ENCODE results near the gene SSH2. TPM values are rescaled to one million over a fixed set of nuclear protein-coding genes. Genes with fewer than 3 reads are reported as not detected.

The SSH2 gene
- total RNA-seq, 1 donor from 2014 or later: 72.0 TPM

DNA sequence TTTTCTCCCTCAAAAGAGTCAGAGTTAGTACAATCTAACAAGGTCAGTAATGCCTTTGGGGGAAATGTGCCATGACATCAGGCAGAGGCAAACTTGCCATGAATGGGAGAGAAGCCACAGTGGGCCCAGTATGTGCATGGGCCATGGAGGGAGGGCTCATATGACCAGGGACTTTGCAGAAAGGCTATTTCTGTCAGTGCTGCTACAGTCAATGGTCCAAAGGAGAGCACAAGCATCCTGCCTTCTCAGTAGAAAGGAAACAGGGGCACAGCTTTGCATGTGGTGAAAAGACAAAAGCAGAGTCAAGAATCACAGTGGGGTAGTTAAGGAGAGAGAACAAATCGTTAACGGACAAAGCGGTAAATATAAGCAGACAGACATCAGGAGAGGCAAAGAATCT, 296.1 kb downstream of the SSH2 start:
- TF ChIP-seq, protein P1, sequence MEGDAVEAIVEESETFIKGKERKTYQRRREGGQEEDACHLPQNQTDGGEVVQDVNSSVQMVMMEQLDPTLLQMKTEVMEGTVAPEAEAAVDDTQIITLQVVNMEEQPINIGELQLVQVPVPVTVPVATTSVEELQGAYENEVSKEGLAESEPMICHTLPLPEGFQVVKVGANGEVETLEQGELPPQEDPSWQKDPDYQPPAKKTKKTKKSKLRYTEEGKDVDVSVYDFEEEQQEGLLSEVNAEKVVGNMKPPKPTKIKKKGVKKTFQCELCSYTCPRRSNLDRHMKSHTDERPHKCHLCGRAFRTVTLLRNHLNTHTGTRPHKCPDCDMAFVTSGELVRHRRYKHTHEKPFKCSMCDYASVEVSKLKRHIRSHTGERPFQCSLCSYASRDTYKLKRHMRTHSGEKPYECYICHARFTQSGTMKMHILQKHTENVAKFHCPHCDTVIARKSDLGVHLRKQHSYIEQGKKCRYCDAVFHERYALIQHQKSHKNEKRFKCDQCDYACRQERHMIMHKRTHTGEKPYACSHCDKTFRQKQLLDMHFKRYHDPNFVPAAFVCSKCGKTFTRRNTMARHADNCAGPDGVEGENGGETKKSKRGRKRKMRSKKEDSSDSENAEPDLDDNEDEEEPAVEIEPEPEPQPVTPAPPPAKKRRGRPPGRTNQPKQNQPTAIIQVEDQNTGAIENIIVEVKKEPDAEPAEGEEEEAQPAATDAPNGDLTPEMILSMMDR (IDR thresholded peaks at IDR 0.05): no peak
- ATAC-seq (no peak), DNase-seq (no peak)
- H3K4me3 ChIP-seq: no peak overlapping the region
- no peaks in the 10 kb centered on the region for H3K9me3 ChIP-seq
- intact Hi-C loops (cut with DNase I): loop anchor here (10.0 kb wide), 1 partner anchor 141 kb away; no protein-coding TSS in a partner anchor
- peaks cover under 1% of the 10 kb centered on the region for H3K4me1 ChIP-seq
- peaks cover 79% of the 10 kb centered on the region for H3K36me3 ChIP-seq
- H3K27me3 ChIP-seq: no peaks in the 10 kb centered on the region
- H3K27ac ChIP-seq: no peak overlapping the region

DNA sequence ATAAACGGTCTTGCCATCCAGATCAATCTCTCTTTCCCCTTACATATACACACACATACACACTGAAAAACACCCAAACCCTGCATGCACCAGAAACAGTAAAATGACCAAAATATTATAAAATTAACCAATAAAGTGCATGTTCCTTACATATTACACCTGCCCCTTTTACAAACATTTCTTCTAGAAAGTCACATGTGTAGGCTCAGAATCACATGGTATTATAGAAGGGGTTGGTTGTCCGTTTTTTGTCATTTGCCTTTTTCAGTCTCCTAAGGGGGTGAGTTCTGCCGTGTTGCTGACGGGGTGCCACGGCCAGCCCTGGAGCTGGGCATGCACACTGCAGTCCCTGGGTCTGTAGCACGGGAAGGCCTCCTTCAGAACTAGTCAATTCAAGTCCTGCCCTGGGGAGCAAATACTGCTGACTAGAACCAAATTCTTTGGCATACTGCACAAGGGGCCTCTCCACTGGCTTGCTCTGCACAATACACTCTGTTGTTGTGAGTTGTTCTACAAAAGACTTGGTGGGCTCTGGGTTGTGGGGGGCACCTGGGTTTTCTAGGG, 299.3 kb downstream of the SSH2 start:
- ATAC-seq: no peak
- intact Hi-C loops (cut with DNase I): loop anchor here (10.0 kb wide), 1 partner anchor 144 kb away; no protein-coding TSS in a partner anchor

DNA sequence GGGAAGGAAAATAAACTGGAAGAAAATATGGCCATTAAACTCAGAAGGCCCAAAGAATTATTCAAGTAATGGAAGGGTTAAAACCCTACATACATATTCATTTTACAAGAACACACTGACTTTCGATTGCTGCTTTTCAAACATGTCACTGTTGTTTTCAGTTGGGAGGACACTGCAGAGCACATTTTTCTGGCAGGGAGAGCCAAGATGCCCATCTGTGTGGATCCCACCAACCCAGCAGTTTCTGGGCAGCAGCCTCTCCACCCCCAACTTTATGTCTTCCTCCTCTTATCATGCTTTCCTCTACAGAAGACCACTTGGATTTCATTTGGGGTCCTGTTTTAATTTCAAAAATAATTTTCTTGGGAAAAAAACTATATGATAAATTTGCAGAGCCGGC, 300.2 kb downstream of the SSH2 start:
- no peaks in the 10 kb centered on the region for H3K4me1 ChIP-seq
- TF ChIP-seq, protein P1 (IDR thresholded peaks at IDR 0.05): no peak

More for the DNA sequence above, 299.3 kb downstream of the SSH2 start:
- TF ChIP-seq, protein P1 (IDR thresholded peaks at IDR 0.05): no peak
- Histone ChIP-seq H3K4me3 (no peak overlapping the region), H3K27me3 (no peaks in the 10 kb centered on the region), H3K36me3 (peaks cover 71% of the 10 kb centered on the region), H3K27ac (no peak overlapping the region), H3K9me3 (no peaks in the 10 kb centered on the region), H3K4me1 (no peaks in the 10 kb centered on the region)
- no peak for DNase-seq

DNA sequence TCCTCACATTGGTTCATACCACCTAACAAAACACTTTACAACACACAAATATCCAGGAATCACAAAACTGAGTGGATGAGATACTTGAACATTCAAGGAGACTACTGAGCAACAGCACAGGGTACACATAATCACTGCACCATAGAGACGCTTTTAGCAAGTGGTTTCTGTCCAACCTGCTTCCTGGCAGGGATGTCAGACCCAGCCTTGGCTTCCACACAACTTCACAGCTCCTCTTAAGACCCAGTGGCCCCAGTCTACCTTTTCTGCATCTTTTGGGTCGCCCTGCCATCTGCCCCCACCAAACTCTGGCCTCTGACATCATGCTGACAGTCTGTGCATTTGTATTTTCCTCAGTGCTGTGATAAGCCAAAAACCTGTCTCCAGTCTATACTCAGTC, 301.4 kb downstream of the SSH2 start:
- DNase-seq: no peak
- peaks cover 50% of the 10 kb centered on the region for H3K36me3 ChIP-seq
- no peaks in the 10 kb centered on the region for H3K9me3 ChIP-seq
- H3K4me3 ChIP-seq: no peak overlapping the region
- H3K4me1 ChIP-seq: no peaks in the 10 kb centered on the region
- no peaks in the 10 kb centered on the region for H3K27me3 ChIP-seq
- ATAC-seq: no peak
- intact Hi-C loops (cut with DNase I): no loop called here
- H3K27ac ChIP-seq: no peak overlapping the region
- TF ChIP-seq, protein P1 (IDR thresholded peaks at IDR 0.05): no peak

More for the DNA sequence above, 300.2 kb downstream of the SSH2 start:
- H3K27ac ChIP-seq: no peak overlapping the region
- H3K27me3 ChIP-seq: no peaks in the 10 kb centered on the region
- H3K9me3 ChIP-seq: no peaks in the 10 kb centered on the region
- DNase-seq (no peak), ATAC-seq (no peak)
- H3K36me3 ChIP-seq: peaks cover 62% of the 10 kb centered on the region
- H3K4me3 ChIP-seq: no peak overlapping the region
- intact Hi-C loops (cut with DNase I): loop anchor here (10.0 kb wide), 1 partner anchor 145 kb away; no protein-coding TSS in a partner anchor

DNA sequence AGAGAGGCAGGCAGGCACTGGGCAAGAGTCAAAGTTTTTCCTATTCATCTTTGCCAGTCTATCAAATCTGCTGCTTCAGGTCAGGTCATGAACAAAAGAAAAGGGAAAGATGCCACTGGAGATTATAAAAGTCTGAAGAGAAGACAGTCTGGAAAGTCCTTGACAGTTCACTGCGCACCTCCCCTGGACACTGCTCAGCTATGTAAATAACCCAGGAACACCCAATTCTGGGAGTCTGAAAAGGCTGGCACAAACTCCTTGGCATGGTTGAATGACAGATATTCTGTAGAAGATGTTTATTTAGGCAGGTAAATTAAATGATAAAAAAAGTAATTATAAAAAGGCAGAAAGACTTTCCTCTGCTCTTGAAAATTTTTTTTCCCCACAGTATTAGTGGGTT, 302.1 kb downstream of the SSH2 start:
- ATAC-seq (no peak), DNase-seq (no peak)
- Histone ChIP-seq H3K36me3 (peaks cover 43% of the 10 kb centered on the region), H3K27ac (no peak overlapping the region), H3K4me3 (no peak overlapping the region), H3K4me1 (peaks cover 2% of the 10 kb centered on the region), H3K9me3 (no peaks in the 10 kb centered on the region), H3K27me3 (no peaks in the 10 kb centered on the region)
- intact Hi-C loops (cut with DNase I): no loop called here
- TF ChIP-seq, protein P1 (IDR thresholded peaks at IDR 0.05): no peak
